GM10266 (cell line): ENCODE data around the gene NID1.

Source experiments
- DNase-seq: peaks from one replicate; pipeline ENCODE4 v3.0.0; 2012; ENCODE audit errors: extremely low spot score
- TF ChIP-seq, protein P1 (sequence below): IDR thresholded peaks from 2 replicates; pipeline ENCODE4 v1.5.1; 2012; ENCODE audit warnings: mild to moderate bottlenecking, low read depth; ENCODE audit not compliant: control insufficient read depth, insufficient read depth; ENCODE audit errors: missing control alignments

Gene NID1

DNA sequence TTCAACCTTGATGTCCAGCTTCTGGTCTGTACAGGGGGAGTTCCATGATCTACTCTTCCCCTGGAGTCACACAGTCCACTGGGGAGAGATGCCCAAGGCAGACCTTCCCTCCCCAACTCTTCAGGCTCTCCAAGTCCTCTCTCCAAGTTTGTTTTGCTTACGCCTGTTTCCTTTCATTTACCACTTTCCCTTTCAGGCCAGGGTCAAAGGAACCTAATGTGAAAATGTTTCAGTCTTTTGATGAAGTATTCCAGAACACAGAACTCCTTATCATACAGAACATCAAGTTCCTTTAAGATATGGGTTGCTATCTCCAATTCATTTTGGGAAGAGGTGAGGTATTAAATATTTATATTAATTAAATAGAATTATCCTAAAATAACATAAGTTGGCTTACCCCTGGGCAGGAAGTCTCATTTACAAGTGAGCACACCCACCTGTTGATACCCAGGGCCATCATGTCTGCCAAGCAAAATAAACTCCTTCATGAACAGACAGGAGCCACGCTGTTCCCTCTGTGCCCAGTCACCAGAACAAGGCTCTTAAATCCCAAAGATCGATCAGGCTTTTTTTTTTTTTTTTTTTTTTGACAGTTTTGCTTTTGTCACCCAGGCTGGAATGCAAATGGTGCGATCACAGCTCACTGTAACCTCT lies 116.0 kb downstream of the NID1 start:
- TF ChIP-seq, protein P1, sequence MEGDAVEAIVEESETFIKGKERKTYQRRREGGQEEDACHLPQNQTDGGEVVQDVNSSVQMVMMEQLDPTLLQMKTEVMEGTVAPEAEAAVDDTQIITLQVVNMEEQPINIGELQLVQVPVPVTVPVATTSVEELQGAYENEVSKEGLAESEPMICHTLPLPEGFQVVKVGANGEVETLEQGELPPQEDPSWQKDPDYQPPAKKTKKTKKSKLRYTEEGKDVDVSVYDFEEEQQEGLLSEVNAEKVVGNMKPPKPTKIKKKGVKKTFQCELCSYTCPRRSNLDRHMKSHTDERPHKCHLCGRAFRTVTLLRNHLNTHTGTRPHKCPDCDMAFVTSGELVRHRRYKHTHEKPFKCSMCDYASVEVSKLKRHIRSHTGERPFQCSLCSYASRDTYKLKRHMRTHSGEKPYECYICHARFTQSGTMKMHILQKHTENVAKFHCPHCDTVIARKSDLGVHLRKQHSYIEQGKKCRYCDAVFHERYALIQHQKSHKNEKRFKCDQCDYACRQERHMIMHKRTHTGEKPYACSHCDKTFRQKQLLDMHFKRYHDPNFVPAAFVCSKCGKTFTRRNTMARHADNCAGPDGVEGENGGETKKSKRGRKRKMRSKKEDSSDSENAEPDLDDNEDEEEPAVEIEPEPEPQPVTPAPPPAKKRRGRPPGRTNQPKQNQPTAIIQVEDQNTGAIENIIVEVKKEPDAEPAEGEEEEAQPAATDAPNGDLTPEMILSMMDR = no peak
- DNase-seq = no peak

DNA sequence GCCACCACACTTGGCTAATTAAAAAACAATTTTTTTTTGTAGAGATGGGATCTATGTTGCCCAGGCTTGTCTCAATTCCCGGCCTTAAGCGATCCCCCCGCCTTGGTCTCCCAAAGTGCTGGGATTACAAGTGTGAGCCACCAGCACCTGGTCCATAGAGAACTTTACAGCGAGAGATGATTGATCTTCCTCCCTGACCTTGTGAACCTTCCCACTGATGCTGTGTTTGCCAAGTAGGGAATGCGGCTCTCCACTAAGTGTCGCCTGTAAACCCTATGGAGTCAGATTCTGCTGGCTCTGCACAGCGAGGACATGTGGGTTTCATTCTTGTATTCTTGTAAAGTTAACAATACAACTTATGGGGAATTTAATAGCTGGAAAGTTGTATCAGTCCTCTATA lies 116.9 kb downstream of the NID1 start:
- DNase-seq = no peak
- TF ChIP-seq, protein P1 = no peak

DNA sequence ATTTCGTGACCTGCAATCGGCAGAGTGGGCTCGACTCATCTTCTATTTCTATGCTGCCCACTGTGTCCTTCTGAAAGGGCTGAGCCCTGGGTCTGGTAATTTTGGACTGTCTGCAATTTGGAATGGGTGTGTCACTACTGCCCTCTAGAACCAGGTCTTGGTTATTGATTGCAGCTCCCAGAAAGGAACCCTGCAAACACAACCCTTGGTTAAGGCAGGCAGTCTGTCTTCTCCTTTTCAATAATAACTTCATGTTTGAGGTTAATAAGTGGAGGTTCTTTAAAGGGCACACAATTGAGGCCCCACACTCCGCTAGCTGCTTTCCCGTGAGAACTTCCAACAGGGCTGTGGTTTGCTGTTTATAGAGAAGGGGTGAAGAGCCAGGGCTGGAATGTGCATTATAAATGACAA lies 118.3 kb downstream of the NID1 start:
- DNase-seq = peak; percentile 58
- TF ChIP-seq, protein P1 = peak; percentile 49

DNA sequence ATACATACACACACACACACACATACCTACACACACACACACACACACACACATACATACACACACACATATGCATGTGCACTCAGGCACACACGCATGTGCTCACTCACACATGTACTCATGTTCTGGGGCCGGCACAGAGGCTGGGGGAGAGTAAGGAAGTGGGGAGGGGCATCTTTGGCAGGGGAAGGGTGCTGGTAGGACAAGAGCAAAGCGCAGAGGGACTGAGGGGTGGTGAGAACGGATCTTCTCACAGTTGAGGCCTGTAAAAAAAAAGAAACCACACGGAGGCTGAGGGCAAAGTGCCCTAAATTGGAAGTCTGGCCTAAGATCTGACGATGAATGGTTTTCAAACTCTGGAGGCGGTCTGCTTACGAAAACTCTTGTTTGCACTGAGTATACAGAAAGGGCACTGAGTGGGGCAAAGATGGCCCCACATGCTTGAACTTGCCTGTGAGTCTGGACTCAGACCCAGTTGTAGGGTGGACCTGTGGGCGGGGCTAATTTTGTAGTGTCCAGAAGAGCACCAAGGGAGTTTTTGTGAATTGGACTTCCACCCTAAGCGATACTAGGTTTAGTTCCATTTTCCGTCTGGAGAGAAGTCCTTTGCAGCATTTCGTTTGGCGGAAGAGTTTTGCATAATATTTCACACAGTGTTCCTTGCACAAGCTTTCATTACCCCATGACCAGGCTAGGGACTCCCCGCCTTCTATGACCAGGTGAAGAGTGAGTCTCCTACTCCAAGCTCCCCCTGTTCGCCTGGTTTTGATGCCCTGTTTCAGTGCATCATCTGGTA lies 118.9 kb downstream of the NID1 start:
- TF ChIP-seq, protein P1 = no peak
- DNase-seq = peak; percentile 49

DNA sequence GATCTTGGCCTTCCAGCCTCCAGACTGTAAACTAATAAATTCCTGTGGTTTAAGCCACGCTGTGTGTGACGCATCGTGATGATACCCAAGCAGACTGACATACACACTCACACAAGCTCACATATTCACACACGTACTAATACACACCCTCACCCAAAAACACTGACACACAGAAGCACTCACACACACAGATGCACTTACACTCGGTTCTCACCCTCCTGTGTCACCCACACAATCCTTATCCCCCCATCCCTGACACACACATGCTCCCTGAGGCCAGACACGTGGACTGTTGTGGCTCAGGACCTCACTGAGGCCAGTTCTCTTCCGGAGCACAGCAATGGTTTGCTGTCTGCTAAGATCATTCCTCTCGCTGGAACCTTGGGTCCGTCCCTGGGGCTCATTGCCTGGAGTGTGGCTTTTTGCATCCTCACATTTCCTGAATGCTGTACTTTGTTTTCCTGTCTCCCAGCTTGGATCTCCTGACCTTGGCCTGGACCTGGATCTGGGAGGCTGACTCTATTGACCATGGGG lies 121.2 kb downstream of the NID1 start:
- no peak for DNase-seq

DNA sequence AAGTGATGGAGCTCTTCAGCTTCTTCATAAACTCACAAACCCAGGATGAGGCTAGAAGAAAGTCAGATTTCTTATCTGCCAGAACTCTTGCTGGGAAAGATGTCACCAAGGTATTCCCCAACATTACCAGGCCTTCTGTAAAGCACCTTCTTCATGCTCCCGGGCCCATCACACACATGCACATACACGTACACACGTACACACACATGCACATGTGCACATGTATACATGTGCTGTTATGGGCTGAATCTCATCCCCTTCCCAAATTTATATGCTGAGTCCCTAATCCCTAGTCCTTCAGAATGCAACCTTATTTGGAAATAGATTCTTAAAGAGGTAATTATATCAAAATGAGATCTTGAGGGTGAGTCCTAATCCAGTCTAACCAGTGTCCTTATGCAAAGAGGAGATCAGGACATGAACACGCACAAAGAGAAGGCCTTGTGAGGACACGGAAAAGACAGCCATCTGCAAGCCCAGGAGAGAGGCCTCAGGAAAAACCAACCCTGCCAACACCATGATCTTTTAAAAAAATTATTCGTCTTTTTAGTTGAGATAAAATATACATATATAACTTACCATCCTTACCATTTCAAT lies 121.8 kb downstream of the NID1 start:
- TF ChIP-seq, protein P1 = no peak
- no peak for DNase-seq

More for the DNA sequence above, 121.2 kb downstream of the NID1 start:
- TF ChIP-seq, protein P1 = no peak

DNA sequence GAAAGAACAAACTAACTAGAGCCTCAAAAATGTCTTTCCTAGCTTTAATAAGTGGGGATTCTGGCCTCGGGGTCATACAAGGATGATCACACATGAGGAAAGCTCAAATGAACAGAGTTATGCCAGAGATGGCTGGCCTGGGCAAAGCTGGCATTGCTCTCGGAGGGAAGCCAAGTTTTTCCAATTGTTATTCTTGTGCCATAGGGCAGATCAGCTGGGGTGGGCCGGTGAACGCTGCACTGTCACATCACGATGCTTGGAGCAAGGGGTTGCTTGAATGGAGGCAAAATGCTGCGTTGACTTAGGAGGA lies 122.3 kb downstream of the NID1 start:
- DNase-seq = no peak
- TF ChIP-seq, protein P1 = no peak
